NCI-H69 (cell line): ENCODE results near the gene USE1.
"Not testable (repeated sequence)": the region's sequence is repeated elsewhere in the genome, so short reads cannot be mapped to it uniquely, and the experiment has no call there.

Source experiments
- DNase-seq: peaks from one replicate; lab custom pipeline; 2025; lab: John Stamatoyannopoulos, UW

The USE1 gene, protein sequence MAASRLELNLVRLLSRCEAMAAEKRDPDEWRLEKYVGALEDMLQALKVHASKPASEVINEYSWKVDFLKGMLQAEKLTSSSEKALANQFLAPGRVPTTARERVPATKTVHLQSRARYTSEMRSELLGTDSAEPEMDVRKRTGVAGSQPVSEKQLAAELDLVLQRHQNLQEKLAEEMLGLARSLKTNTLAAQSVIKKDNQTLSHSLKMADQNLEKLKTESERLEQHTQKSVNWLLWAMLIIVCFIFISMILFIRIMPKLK

DNA sequence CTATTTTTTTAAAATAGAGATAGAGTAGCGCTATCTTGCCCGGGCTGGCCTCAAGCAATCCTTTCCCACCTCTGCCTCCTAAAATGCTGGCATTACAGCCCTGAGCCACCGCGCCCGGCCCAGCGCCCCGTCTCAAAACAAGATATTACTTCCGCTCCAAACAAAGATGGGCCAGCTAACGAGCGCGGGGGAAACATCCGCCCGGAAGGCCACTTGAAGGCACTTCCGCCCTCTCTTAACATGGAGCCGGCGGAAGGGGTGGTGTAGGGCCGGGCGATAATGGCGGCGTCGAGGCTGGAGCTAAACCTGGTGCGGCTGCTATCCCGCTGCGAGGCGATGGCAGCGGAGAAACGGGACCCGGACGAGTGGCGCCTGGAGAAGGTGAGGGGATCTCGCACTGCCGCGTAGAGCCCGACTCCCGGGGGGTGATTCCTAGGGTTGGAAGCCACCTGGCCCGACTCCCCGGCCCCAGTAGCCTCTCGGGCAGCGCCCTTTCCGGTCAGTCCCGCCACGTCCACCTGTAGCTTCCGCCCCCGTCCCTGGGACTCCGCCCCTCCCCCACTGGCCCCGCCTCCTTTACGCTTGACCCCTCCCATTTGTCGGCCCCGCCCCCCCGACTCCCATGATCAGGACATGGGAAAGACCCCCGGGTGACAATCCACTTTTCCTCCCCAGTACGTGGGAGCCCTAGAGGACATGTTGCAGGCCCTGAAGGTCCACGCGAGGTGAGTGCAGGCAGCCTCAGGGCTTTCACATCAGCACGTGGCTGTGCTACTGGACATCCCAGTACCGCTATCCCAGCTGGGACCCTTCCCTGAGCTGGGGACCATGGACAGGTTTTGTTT, at the start of gene USE1:
USE1 (plus strand) TSS at position 231 of the 845 bp plus-strand sequence; CDS start at position 280, 49 bp downstream.
- peak; percentile 98 for DNase-seq

DNA sequence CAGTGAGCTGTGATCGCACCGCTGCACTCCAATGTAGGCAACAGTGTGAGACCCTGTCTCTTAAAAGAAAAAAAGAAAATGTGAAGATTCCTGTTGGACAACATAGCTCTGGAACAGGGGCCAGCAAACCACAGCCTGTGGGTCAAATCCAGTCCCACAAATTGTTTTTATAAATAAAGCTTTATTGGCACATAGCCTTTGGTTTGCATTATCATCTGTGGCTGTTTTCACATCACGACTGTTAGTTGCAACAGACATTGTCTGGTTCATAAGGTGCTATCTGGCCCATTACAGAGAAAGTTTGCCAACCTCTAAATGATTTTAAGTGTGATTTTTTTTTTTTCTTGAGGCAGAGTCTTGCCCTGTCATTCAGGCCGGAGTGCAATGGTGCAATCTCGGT, 49.4 kb upstream of the USE1 start:
- no peak for DNase-seq

DNA sequence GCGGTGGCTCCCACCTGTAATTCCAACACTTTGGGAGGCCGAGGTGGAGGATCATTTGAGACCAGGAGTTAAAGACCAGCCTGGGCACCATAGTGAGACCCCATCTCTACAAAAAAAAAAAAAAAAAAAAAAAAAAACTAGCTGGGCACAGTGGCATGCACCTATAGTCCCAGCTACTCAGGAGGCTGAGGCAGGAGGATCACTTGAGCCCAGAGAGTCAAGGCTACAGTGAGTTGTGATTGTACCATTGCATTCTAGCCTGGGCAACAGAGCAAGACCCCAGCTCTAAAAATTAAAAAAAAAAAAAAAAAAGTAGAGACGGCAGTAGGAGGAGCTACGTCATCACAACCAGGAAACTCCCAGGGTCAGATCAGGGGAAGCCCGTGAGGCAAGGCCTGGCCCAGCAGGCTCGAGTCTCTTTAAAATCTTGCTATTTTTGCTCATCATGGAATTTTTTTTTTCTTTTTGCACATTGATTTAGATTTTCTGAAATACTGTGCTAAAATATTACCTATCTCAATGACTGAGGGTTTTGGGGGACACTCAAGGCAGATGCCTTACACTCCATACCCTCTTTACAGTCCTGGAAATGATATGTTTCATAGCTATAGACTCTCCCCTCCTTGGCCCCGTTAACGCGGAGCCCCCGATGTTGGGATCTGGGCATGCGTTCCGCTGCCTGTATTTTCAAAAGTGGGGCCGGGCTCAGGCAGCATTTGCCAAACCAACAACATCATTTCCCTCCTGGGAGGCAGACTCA, 44.4 kb upstream of the USE1 start:
- DNase-seq: no peak

DNA sequence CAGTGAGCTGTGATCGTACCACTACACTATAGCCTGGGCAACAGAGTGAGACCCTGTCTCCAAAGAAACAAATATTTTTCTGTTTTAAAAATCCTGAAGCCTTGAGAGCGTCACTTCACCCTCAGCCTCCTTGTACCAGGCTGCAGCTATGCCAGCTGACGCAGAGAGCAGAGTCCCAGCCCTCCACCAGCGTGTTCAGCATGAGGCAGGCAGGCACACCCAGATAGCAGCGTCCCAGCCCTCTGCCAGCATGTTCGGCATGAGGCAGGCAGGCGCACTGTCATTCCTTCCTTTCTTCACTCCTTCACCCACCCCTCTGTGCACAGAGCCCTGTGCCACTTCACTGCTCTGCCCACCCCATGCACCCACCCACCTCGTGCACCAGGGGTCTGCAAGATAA, 43.3 kb upstream of the USE1 start:
- no peak for DNase-seq

DNA sequence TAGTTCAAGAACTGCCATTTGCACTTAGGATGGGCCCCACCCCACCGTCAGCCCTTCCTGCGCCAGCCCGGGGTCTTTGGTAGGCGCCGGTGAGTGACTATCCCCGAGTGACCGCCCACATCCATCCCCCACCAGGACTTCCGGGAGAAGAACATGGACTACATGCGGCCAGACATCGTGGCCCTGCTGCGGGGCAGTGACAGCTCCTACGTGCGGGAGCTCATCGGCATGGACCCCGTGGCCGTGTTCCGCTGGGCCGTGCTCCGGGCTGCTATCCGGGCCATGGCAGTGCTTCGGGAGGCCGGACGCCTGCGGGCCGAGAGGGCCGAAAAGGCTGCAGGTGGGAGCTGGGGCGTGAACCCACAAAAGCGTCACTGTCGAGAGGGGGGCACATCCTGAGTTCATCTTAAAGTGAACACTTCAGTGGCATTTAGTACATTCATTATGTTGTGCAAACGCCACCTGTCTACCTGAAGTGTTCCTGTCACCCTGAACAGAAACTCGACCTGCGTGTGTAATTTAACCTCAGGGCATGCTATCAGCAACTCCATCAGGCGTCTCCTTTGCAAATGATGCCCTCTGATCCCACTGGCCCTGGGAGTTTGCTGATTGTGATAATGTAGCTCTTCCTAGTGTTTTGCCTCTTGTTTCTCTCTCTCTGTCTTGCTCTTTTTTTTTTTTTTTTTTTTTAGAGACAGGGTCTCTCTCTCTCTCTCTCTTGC, 42.4 kb upstream of the USE1 start:
- peak; percentile 11 for DNase-seq

DNA sequence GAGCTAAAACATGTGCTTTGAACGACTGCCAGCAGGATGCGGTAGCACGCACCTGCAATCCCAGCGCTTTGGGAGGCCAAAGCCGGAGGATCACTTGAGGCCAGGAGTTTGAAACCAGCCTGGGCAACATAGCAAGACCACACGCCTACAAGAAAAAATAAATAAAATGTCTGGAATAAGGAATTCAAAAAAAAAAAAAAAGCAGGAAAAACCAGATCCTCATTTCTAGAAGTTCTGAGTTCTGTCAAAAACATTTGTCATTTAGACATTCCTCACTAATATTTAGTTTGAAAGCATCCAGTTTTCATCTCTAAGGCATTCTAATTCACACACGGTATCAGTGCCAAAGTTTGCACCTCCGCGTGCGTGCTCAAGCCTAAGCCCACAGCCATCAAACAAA, 36.9 kb upstream of the USE1 start:
- DNase-seq: no peak

DNA sequence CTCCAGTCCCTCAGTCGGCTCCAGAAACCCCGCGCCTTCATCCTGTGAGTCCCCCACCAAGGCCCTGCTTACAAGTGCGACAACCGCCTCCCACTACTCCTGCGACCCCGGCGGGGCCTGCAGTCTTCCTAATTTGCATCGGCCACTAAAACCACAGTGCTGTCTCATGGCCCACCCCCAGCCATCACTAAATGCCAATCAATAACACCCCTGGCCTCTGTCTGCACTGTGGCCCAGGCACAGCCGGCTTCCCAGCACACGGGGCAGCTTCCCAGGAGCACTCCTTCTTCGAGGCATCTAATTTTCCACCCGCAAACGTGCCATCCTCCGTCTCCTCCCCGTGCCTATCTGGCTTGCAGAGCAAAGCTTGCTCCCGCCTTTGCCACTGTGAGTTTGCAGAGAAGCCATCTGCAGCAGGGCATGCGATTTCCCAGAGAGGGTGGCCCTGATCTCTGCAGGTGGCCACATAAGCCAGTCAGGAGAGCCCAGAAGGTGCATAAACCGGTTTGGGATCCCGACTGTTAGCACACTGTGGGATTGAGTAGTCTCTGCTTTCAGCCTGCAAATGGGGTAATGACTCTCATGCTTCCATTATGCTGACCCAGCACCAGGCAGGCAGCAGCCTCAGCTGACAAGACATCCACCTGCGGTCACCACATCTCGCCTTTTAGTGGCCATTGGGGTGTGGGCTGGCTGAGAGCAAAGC, 34.0 kb upstream of the USE1 start:
- no peak for DNase-seq

DNA sequence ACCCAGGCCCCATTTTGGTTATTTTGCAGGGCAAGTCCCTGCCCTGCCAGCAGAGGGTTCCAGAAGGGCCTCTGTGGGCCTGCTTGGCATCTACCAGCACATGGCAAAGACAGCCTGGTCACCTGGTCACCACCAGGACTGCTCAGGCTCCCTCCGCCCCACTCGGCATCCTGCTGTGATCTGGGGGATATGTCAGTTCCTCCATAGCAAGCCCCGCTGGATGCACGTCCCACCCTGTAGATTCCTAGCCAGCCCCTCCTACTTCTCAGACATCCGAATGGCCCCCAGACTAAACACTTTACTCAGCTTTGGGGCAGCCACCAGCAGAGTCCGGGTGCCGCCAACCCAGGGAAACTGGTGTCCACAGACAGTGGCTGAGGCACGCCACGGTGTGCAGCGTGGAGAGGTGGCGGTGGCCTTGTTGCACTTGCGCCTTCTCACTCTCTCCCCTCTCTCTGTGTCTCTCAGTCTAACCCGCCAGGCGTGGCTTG, 31.8 kb upstream of the USE1 start:
- no peak for DNase-seq

DNA sequence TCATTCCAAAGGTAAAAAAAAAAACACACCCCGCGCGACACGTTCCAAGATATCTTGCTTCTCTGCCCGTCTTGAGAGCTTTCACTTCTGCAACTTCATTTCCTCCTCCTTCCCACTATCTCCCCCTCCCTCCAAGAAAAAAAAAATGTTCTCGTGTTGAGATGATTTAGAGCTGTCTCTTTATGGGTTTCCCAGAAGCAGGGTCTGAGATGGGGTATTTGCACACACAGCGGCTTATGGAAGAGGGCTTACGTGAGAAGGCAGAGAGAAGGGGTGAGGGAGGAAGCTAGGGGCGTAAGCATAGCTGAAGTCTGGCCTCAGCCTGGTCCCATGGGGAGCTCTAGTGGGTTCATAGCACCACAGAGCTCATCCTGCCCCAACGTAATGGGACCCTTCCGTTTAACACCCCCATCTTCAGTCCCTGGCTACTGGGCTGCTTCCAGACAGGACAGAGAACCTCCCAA, 31.3 kb upstream of the USE1 start:
- DNase-seq: no peak

DNA sequence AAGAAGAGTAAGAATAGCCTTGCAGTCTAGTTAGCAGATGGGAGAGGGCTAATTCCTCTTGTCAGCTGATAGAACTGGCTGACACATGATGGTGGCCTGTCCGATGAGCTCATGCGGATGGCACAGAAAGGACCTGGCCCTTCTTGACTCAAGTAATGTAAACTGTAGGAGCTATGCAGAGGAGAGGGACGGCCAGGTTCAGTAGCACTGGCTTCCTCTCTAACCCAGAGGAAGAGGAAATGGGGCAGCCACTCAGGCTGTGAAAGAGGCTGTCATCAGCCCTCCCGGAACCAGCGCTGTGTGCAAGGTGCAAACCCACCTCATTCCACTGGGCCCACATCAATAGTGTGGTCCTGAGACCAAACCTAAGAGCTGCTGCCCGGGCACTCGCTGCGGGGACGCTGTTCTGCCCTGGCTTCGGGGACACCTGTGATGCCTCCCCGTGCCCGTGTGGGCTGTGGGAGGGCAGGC, 30.8 kb upstream of the USE1 start:
- no peak for DNase-seq

DNA sequence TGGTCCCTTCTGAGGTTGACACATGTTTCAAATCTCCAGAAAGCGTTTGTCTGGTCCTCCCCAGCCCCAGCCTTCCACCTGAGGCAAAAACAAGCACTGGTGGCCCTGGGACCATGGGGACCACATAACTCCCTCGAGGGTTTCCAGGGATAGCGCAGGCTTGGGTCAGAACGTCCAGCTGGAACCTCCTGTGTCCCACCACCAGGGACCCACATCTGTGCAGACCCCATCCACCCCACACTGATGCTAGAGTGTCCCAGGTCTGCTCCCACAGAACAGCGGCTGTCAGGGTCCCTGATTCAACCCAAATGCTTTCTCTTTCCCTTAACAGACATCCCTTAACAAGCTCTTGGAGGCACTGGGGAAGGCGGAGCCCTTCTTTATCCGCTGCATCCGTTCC, 29.6 kb upstream of the USE1 start:
- DNase-seq: no peak

DNA sequence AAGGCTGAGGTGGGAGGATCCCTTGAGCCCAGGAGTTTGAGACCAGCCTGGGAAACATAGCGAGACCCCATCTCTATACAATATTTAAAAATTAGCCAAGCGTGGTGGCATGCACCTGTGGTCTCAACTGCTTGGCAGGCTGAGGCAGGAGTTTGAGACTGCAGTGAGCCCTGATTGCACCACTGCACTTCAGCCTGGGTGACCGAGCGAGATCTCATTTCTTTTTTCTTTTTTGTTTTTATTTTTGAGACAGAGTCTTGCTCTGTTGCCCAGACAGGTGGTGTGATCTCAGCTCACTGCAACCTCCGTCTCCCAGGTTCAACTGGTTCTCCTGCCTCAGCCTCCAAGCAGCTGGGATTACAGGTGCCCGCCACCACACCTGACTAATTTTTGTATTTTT, 23.4 kb upstream of the USE1 start:
- DNase-seq: not testable (repeated sequence)

DNA sequence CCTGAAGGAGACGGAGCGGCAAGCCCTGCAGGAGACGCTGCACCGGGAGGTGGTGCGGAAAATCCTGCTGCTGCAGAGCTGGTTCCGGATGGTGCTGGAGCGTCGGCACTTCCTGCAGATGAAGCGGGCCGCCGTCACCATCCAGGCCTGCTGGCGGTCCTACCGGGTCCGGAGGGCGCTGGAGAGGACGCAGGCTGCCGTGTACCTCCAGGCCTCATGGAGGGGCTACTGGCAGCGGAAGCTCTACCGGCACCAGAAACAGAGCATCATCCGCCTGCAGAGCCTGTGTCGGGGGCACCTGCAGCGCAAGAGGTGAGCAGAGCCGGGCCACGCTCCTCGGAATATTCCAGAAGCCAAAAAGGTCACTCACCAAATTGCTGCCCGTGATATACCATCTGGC, 22.4 kb upstream of the USE1 start:
- DNase-seq: no peak

DNA sequence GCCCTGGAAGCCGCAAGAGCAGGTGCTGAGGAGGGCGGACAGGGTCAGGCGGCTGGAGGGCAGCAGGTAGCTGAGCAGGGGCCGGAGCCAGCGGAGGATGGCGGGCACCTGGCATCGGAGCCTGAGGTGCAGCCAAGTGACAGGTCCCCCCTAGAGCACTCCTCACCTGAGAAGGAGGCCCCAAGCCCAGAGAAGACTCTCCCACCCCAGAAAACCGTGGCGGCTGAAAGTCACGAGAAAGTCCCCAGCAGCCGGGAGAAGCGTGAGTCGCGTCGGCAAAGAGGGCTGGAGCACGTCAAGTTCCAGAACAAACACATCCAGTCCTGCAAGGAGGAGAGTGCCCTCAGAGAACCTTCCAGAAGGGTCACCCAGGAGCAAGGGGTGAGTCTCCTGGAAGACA, 20.5 kb upstream of the USE1 start:
- DNase-seq: no peak

DNA sequence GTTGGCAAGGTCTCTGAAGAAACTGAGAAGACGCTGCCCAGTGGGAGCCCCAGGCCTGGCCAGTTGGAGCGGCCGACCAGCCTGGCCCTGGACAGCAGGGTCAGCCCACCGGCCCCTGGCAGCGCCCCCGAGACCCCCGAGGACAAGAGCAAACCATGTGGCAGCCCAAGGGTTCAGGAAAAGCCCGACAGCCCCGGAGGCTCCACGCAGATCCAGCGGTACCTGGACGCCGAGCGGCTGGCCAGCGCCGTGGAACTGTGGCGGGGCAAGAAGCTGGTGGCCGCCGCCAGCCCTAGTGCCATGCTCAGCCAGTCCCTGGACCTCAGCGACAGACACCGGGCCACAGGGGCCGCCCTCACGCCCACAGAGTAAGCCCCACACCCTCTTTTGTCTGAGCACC, 20.1 kb upstream of the USE1 start:
- DNase-seq: no peak

DNA sequence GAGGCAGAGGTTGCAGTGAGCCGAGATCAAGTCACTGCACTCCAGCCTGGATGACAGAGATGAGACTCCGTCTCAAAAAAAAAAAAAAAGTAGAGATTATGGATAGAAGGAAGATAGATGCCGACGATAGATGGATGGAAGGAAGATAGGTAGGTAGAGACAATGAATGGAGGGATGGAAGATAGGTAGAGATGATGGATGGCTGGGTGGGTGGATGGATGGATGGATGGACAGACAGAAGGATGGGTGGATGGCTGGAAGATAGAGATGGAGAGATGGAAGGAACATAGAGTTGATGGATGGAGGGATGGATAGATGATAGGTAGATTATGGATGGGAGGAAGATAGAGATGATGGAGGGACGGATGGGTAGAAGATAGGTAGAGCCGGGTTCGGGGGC, 18.5 kb upstream of the USE1 start:
- no peak for DNase-seq

DNA sequence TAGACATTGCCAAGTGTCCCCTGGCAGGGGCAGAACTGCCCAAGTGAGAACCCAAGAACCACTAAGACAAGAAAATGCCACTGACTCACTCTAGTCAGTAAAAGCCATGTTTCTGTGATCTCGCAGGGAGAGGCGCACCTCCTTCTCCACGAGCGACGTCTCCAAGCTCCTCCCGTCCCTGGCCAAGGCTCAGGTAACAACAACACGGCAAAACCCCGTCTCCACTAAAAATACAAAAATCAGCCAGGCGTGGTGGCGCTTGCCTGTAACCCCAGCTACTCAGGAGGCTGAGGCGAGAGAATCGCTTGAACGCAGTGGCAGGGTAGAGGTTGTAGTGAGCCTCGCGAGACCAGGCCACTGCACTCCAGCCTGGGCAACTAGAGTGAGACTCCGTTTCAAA, 17.5 kb upstream of the USE1 start:
- DNase-seq: no peak

DNA sequence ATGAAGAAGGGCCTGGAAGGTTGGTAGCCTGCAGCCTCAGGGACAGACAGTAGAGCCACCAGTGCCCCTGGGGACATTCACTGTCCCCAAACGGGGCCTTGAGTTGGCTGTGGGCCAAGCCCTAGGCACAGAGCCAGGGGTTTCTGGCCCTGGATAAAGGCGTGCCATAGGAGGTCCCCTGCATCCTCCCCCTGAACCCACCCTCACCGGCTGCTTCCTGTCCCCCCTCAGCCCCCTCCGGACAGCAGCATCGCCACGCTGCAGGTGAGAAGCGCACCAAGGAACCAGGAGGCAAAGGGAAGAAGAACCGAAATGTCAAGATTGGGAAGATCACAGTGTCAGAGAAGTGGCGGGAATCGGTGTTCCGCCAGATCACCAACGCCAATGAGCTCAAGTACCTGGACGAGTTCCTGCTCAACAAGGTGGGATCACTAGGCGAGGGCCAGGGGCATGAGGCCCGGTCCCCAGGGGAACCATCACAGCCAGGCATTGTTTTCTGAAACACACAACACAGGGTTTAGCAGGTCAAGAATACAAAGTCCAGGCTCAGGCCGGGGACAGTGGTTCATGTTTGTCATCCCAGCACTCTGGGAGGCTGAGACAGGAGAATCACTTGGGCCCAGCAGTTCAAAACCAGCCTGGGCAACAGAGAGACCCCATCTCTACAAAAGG, 14.6 kb upstream of the USE1 start:
- peak; percentile 29 for DNase-seq

DNA sequence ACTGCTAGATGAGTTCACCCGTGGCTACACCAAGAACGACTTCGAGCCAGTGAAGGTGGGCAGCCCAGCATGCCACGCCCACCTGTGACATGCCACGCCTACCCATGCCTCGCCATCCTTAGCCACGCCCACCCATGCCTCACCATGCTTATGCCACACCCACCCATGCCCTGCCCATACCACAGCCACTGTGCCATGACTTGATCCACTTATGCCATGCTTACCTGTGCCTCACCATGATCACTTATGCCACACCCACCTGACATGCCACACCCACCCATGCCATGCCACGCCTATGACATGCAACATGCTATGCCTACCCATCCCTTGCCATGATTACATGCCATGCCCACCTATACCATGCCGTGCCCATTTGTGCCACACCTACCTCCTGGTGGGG, 12.9 kb upstream of the USE1 start:
- DNase-seq: no peak

DNA sequence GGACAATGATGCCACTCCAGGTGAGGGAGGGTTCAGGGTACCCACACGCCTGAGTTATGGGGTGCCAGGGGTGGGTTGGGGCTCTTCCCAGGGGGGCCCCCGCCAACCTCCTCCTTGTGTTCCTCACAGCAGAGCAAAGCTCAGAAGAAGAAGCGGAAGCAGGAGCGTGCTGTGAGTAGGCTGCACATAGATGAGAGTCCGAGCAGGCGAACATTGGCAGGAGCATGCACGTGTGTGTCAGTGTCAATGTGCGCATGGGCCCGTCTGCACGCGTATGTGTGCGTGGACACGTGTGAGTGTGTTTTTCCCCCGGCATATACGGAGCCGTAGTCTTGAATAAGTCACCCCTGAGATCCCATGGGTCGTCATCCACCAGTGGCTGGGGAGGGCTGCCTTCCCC, 12.4 kb upstream of the USE1 start:
- no peak for DNase-seq
